HFF-Myc (cell line): ENCODE results near the gene SEPTIN2.

Source experiments
- DNase-seq: peaks from one replicate; pipeline ENCODE4 v3.0.0-alpha.2; 2011; ENCODE audit warnings: low read depth; ENCODE audit errors: extremely low read depth
- H3K4me3 ChIP-seq: replicated peaks from 2 replicates; pipeline ENCODE4 v1.5.1; 2011; ENCODE audit warnings: low read depth, mild to moderate bottlenecking, control low read depth, low read length
- TF ChIP-seq, protein P1 (sequence below): IDR thresholded peaks from 2 replicates; pipeline ENCODE4 v1.5.1; 2012; ENCODE audit warnings: mild to moderate bottlenecking, low read depth, low read length, control low read depth; ENCODE audit errors: missing control alignments

Gene SEPTIN2

DNA sequence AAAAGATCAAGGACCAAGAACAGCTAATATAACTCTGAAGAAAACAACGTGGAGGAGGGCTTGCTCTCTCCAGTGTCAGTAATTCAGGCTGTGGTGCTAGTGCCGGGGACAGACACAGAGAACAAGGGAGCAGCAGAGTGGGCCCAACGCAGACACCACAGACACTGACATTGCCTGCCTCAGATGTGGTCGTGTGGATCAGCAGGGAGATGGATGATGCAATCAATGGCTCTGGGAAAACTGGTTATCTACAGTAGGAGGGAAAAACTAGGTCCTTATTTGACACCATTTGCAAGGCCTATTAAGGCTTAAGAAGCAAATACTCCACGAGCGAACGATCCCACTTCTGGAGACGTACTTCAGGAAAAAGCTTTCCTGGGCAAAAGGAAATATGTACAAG is 36.3 kb upstream of the SEPTIN2 start:
- no peak overlapping the region for H3K4me3 ChIP-seq
- TF ChIP-seq, protein P1, sequence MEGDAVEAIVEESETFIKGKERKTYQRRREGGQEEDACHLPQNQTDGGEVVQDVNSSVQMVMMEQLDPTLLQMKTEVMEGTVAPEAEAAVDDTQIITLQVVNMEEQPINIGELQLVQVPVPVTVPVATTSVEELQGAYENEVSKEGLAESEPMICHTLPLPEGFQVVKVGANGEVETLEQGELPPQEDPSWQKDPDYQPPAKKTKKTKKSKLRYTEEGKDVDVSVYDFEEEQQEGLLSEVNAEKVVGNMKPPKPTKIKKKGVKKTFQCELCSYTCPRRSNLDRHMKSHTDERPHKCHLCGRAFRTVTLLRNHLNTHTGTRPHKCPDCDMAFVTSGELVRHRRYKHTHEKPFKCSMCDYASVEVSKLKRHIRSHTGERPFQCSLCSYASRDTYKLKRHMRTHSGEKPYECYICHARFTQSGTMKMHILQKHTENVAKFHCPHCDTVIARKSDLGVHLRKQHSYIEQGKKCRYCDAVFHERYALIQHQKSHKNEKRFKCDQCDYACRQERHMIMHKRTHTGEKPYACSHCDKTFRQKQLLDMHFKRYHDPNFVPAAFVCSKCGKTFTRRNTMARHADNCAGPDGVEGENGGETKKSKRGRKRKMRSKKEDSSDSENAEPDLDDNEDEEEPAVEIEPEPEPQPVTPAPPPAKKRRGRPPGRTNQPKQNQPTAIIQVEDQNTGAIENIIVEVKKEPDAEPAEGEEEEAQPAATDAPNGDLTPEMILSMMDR = no peak
- no peak for DNase-seq

DNA sequence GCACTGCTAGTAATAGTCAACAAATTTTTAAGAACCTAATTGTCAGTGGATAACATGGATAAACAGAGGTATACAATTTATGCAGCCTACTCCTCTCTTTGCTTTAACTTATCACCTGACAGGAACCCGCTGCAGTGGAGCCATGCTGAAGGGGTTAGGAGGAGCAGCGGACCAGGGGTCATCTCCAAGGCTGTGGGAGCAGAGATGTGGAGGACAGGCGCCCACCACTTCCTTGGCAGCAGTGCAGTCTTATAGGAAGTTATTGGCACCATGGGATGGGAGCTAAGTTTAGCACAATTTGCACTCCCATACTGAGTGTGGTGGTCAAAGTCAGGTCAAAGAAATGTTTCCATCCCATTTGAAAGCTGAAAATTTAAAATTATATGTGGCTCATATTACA is 35.9 kb upstream of the SEPTIN2 start:
- TF ChIP-seq, protein P1 = no peak
- DNase-seq = no peak
- no peak overlapping the region for H3K4me3 ChIP-seq

GRCh38 chr2:241280291-241280690 is 35.4 kb upstream of the SEPTIN2 start:
- no peak overlapping the region for H3K4me3 ChIP-seq
- TF ChIP-seq, protein P1 = no peak
- DNase-seq = no peak

- no peak for DNase-seq
- no peak overlapping the region for H3K4me3 ChIP-seq
- TF ChIP-seq, protein P1 = no peak
These were observed 33.2 kb upstream of the SEPTIN2 start for GRCh38 chr2:241282555-241282954.

GRCh38 chr2:241285596-241285995 is 30.1 kb upstream of the SEPTIN2 start:
- TF ChIP-seq, protein P1 = no peak
- no peak overlapping the region for H3K4me3 ChIP-seq
- DNase-seq = no peak

- no peak for DNase-seq
- H3K4me3 ChIP-seq = no peak overlapping the region
- TF ChIP-seq, protein P1 = no peak
These were observed 29.2 kb upstream of the SEPTIN2 start for GRCh38 chr2:241286348-241287090.
